ENCODE results near the gene H2BK1. TPM values are rescaled to one million over a fixed set of nuclear protein-coding genes. Genes with fewer than 3 reads are reported as not detected.

Gene H2BK1
- total RNA-seq, 1 experiment from 2014 or later = 0.87 TPM

DNA sequence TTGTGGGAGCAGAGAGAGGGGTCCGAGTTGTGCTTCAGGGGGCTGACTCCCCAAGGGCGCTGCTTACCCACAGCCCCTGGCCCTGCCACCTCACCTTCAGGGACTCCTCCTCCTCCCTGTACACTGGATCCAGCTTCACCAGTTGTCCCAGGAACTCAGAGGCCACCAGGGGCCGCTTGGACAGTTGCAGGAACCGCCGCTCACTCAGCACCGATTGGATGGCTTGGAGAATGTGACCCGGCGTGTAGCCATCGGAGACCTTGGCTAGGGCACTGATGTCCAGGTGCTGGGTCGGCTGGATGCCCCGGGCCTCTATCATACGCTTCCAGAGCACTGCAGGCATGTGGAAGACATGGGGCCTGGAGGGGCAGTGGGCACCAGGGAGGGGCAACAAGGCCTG, 18.7 kb downstream of the H2BK1 start (continued):
- TF ChIP-seq SP1 (CRISPR knock-in tag; conservative IDR thresholded peaks at IDR 0.05) = no peak
- TF ChIP-seq, protein P1, sequence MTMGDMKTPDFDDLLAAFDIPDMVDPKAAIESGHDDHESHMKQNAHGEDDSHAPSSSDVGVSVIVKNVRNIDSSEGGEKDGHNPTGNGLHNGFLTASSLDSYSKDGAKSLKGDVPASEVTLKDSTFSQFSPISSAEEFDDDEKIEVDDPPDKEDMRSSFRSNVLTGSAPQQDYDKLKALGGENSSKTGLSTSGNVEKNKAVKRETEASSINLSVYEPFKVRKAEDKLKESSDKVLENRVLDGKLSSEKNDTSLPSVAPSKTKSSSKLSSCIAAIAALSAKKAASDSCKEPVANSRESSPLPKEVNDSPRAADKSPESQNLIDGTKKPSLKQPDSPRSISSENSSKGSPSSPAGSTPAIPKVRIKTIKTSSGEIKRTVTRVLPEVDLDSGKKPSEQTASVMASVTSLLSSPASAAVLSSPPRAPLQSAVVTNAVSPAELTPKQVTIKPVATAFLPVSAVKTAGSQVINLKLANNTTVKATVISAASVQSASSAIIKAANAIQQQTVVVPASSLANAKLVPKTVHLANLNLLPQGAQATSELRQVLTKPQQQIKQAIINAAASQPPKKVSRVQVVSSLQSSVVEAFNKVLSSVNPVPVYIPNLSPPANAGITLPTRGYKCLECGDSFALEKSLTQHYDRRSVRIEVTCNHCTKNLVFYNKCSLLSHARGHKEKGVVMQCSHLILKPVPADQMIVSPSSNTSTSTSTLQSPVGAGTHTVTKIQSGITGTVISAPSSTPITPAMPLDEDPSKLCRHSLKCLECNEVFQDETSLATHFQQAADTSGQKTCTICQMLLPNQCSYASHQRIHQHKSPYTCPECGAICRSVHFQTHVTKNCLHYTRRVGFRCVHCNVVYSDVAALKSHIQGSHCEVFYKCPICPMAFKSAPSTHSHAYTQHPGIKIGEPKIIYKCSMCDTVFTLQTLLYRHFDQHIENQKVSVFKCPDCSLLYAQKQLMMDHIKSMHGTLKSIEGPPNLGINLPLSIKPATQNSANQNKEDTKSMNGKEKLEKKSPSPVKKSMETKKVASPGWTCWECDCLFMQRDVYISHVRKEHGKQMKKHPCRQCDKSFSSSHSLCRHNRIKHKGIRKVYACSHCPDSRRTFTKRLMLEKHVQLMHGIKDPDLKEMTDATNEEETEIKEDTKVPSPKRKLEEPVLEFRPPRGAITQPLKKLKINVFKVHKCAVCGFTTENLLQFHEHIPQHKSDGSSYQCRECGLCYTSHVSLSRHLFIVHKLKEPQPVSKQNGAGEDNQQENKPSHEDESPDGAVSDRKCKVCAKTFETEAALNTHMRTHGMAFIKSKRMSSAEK (CRISPR knock-in tag; IDR thresholded peaks at IDR 0.05; ENCODE audit: borderline replicate concordance) = no peak

DNA sequence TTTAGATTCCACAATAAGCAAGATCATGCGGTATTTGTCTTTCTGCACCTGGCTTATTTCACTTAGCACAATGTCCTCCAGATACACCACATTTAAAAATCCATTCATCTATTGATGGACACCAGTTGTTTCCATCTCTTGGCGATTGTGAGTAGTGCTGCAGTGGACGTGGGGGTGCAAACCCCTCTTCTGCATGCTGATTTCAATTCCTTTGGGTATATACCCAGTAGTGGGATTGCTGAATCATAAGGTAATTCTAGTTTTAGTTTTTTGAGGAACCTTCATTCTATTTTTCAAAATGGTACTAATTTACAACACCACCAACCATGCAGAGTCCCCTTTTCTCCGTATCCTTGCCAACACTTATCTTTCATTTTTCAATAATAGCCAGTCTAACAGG, 21.2 kb downstream of the H2BK1 start:
- Mint-ChIP-seq H3K36me3 (no peaks in the 10 kb centered on the region), H3K4me1 (no peaks in the 10 kb centered on the region), H3K27me3 (ENCODE audit: low read depth) (no peaks in the 10 kb centered on the region; the same call in 1 of the 2 replicates), H3K9me3 (no peaks in the 10 kb centered on the region), H3K4me3 (no peak overlapping the region), H3K27ac (no peak overlapping the region)
- ChIA-PET POLR2A (no interaction called here), CTCF (no interaction called here)
- ATAC-seq = no peak
- DNase-seq (ENCODE audit: low spot score) = no peak
- TF ChIP-seq SMAD4 (CRISPR knock-in tag; IDR thresholded peaks at IDR 0.05) = no peak
- TF ChIP-seq TCF7 (CRISPR knock-in tag; IDR thresholded peaks at IDR 0.05; ENCODE audit: low read depth) = no peak
- TF ChIP-seq ATF2 (CRISPR knock-in tag; IDR thresholded peaks at IDR 0.05; ENCODE audit: borderline replicate concordance, low read depth) = no peak
- TF ChIP-seq, protein P2, sequence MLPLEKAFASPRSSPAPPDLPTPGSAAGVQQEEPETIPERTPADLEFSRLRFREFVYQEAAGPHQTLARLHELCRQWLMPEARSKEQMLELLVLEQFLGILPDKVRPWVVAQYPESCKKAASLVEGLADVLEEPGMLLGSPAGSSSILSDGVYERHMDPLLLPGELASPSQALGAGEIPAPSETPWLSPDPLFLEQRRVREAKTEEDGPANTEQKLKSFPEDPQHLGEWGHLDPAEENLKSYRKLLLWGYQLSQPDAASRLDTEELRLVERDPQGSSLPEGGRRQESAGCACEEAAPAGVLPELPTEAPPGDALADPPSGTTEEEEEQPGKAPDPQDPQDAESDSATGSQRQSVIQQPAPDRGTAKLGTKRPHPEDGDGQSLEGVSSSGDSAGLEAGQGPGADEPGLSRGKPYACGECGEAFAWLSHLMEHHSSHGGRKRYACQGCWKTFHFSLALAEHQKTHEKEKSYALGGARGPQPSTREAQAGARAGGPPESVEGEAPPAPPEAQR (CRISPR knock-in tag; IDR thresholded peaks at IDR 0.05) = no peak
- no peak for TF ChIP-seq FOXP1 (CRISPR knock-in tag; IDR thresholded peaks at IDR 0.05; ENCODE audit: borderline replicate concordance)
- no peak for TF ChIP-seq RORB (CRISPR knock-in tag; IDR thresholded peaks at IDR 0.05)
- TF ChIP-seq ATF1 (CRISPR knock-in tag; IDR thresholded peaks at IDR 0.05) = no peak
- TF ChIP-seq, protein P3, sequence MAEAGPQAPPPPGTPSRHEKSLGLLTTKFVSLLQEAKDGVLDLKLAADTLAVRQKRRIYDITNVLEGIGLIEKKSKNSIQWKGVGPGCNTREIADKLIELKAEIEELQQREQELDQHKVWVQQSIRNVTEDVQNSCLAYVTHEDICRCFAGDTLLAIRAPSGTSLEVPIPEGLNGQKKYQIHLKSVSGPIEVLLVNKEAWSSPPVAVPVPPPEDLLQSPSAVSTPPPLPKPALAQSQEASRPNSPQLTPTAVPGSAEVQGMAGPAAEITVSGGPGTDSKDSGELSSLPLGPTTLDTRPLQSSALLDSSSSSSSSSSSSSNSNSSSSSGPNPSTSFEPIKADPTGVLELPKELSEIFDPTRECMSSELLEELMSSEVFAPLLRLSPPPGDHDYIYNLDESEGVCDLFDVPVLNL (CRISPR knock-in tag; IDR thresholded peaks at IDR 0.05; ENCODE audit: borderline replicate concordance, low read depth) = no peak
- TF ChIP-seq, protein P4, sequence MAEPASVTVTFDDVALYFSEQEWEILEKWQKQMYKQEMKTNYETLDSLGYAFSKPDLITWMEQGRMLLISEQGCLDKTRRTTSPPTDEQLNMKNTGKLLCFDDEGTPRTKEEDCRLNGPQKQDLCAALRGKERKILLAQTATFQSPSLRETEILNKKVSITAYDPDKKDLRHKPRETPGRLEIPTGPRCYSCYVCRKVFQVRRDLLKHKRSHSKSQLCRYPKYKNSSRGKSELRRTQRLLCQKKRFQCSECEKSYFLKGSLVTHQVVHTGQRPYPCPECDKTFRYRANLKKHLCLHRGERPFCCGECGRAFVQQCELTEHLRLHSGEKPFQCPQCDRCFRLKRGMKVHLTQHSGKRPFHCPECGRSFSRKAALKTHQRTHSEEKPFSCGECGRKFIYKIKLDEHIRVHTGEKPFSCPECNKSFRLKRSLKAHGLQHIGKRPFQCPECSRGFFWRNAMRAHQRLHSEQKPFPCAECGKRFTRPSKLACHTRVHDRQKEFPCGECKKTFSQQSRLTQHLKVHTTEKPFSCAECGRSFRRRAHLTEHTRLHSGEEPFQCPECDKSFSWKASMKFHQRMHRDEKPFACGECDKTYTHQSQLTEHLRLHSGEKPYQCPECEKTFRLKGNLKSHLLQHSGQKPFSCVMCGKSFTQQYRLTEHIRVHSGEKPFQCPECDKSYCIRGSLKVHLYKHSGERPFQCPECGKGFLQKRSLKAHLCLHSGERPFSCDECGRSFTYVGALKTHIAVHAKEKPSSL (CRISPR knock-in tag; conservative IDR thresholded peaks at IDR 0.05) = no peak
- TF ChIP-seq, protein P5, sequence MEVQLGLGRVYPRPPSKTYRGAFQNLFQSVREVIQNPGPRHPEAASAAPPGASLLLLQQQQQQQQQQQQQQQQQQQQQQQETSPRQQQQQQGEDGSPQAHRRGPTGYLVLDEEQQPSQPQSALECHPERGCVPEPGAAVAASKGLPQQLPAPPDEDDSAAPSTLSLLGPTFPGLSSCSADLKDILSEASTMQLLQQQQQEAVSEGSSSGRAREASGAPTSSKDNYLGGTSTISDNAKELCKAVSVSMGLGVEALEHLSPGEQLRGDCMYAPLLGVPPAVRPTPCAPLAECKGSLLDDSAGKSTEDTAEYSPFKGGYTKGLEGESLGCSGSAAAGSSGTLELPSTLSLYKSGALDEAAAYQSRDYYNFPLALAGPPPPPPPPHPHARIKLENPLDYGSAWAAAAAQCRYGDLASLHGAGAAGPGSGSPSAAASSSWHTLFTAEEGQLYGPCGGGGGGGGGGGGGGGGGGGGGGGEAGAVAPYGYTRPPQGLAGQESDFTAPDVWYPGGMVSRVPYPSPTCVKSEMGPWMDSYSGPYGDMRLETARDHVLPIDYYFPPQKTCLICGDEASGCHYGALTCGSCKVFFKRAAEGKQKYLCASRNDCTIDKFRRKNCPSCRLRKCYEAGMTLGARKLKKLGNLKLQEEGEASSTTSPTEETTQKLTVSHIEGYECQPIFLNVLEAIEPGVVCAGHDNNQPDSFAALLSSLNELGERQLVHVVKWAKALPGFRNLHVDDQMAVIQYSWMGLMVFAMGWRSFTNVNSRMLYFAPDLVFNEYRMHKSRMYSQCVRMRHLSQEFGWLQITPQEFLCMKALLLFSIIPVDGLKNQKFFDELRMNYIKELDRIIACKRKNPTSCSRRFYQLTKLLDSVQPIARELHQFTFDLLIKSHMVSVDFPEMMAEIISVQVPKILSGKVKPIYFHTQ (CRISPR knock-in tag; IDR thresholded peaks at IDR 0.05) = no peak
- TF ChIP-seq, protein P6, sequence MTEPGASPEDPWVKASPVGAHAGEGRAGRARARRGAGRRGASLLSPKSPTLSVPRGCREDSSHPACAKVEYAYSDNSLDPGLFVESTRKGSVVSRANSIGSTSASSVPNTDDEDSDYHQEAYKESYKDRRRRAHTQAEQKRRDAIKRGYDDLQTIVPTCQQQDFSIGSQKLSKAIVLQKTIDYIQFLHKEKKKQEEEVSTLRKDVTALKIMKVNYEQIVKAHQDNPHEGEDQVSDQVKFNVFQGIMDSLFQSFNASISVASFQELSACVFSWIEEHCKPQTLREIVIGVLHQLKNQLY (CRISPR knock-in tag; IDR thresholded peaks at IDR 0.05) = no peak
- TF ChIP-seq HMGA2 (CRISPR knock-in tag; IDR thresholded peaks at IDR 0.05) = no peak
- no peak for TF ChIP-seq CREB1 (CRISPR knock-in tag; IDR thresholded peaks at IDR 0.05)
- TF ChIP-seq FOXJ3 (CRISPR knock-in tag; IDR thresholded peaks at IDR 0.05; ENCODE audit: borderline replicate concordance) = no peak

Measured in WTC11 (cell line).